GM18508 (cell line): ENCODE data around the gene RAX2.
"Not testable (repeated sequence)": the region's sequence is repeated elsewhere in the genome, so short reads cannot be mapped to it uniquely, and the experiment has no call there.

Source experiments
- ATAC-seq: cut with Tn5 transposase; IDR thresholded peaks from one replicate; pipeline ENCODE4 v1.9.1; 2021; ENCODE audit warnings: moderate number of reproducible peaks; ENCODE audit not compliant: insufficient read depth, unreplicated experiment

RAX2 gene

DNA sequence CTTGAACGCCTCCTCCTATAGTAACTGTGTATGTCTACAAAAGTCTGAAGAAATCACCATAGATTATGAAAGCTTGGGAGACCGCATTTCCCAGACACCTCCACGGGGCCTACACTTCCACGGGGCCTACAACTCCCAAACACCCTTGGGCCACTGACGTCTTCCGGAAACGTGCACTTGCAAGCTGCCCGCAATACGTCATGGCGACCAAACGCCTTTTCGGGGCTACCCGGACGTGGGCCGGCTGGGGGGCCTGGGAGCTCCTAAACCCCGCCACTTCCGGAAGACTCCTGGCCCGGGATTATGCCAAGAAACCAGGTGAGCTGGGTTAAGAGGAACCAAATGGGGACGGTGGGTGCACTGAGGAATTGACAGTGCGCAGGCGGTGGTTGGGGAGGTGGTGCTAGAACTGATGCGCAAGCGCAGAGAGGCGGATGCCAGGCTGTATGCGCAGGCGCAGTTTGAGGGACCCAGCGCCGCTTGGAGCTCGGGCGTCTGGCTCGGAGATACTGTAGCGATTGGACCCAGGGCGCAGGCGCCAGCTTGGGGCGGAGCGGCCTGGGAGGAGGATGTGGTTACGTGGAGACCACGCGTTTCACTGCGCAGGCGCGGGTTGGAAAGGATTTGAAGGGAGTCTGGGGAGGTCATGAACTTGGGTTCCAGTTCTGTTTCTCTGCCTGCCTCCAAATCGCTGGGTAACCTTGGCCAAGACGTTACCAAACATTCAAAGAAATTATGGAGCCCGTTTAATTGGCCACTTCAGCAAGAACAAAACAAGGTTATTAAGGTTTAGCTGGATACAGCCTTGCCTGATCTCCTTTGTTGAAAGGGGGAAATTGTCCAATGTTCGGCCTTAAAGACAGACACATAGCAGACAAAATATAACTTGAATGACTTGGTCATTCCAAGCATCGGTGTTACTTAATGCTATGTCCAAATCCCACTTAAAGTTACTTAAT lies 9.2 kb downstream of the RAX2 start, which contains the start of gene MRPL54:
TSS of gene MRPL54 (plus strand) at position 182 of the 959 bp plus-strand sequence. CDS start at position 201, 19 bp downstream.
- peak; percentile 48 for ATAC-seq

DNA sequence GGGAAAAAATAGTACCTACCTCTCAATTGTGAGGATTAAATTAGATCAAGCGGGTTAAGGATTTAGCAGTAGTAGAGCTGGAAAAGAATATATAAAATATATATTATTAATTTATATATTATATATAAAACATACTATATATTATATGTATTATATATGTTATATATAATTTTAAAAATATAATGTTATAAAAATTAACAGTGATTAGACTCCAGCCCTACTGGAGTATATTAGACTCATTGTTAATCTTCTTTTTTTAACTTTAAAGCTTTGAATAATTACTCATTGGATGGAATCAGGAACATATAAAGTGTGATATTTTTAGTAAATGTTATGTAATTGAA lies 9.9 kb downstream of the RAX2 start:
- ATAC-seq, result no peak

DNA sequence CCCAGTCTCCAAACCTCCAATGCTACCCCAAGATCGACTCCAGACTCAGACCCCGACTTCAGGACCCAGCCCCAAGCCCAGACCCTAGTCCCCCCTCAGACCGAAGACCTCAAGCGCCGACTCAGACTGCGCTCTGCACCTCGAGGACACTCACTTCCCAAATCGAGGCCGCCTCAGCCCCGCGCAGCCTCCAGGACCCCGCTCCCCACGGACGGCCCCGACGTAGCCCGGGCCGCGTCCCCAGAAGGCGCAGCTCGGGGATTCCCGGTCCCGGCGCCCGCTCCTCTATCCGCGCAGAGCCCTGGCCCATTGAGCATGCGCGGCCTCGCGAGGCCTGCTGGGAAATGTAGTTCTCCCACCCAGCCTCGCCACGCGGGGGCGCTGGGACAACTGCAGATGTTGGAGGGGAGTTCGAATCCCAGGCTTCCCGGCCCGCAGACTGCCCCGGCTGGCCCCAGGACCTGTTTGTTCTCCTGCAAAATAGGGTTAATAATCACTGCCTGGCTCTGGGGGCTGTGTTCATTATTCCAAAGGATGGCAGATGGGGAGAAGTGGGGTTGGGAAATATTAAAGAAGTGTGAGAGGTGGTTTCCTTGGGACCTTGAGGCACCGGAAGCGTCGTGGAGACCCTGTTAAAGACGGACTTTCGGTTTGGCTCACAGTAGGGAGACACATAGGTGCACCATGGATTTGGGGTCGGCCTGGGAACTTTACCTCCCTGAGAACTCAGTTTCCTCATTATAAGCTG lies 10.5 kb downstream of the RAX2 start, which contains the start of gene APBA3:
TSS of gene APBA3 (minus strand) at position 311 of the 748 bp plus-strand sequence. CDS start 1,428 bp downstream, outside the sequence.
- no peak for ATAC-seq

DNA sequence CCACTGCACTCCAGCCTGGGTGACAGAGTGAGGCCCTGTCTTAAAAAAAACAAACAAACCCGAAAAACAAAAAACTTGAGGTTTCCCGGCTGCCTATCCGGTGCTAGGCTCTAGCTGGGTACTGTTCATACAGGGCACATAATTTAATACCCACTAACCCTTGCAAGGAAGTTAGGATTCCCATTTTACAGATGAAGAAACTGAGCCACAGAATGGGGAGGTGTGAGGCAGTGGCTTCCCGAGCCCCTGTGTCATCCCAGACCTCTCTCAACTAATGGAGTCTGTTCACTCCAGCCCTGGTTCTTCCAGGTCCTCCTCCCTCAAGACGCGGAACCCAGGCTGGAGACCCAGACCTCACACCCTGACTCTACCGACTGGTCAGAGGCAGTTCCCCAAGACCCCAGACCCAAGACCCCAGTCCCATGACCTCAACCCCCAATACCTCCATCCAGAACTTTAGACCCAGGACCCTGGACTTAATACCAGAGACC lies 11.1 kb downstream of the RAX2 start:
- no peak for ATAC-seq

DNA sequence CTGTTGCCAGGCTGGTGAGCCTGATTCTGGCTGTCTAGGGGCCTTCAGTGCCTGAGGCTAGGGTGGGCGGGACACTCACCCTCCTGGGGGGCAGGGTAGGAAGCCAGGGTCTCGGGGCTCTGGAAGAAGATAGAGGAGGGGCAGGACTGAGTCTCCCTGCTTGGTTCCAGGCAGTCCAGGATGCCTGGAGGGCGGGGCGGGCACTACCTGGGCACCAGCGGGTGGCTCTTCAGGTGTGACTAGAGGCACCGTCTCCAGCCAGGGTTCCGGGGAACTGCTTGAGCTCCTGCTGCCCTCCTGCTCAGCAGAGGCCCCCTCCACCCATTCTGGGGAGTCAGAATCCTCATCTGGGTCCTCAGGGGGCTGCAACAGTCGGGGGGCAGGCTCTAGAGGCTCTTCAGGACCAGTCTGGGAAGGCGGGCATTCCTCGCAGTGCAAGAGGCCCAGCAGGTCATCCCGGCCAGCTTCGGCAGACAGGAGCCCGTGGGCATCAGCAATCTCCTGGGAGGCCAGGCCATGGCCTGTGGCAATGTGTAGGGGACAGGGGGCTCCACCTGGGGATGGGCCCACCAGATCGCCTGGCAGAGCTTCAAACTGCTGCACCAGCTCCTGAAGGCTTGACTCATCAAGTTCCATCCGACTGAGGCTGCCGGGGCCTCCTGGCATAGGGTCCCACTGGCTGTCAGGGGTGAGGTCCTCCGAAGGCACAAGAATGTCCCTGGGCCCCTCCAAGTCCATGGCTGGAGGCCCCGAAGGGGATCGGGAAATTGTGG lies 12.4 kb downstream of the RAX2 start:
- ATAC-seq, result no peak

DNA sequence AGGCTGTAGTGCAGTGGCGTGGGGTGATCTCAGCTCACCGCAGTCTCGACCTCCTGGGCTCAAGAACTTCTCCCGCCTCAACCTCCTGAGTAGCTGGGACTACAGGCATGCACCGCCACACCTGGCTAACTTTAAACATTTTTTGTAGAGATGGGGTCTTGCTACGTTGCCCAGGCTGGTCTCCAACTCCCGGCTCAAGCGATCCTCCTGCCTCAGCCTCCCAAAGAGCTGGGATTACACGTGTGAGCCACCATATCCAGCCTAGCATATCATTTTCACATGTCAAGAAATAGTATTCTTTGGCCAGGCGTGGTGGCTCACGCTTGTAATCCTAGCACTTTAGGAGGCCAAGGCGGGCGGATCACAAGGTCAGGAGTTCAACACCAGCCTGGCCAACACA lies 13.7 kb downstream of the RAX2 start:
- ATAC-seq, result not testable (repeated sequence)

DNA sequence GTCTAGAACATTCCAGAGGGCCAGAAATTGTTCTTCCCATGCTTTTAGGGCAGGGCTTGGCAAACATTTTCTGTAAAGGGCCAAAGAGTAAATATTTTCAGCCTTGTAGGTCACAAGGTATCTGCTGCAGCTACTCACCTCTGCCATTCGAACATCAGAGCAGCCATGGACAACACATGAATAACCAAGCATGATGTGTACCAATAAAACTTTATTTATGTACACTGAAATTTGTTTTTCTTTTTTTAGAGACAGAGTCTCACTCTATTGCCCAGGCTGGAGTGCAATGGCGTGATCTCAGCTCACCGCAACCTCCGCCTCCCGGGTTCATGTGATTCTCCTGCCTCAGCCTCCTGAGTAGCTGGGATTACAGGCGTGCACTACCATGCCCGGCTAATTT lies 14.3 kb downstream of the RAX2 start:
- not testable (repeated sequence) for ATAC-seq

DNA sequence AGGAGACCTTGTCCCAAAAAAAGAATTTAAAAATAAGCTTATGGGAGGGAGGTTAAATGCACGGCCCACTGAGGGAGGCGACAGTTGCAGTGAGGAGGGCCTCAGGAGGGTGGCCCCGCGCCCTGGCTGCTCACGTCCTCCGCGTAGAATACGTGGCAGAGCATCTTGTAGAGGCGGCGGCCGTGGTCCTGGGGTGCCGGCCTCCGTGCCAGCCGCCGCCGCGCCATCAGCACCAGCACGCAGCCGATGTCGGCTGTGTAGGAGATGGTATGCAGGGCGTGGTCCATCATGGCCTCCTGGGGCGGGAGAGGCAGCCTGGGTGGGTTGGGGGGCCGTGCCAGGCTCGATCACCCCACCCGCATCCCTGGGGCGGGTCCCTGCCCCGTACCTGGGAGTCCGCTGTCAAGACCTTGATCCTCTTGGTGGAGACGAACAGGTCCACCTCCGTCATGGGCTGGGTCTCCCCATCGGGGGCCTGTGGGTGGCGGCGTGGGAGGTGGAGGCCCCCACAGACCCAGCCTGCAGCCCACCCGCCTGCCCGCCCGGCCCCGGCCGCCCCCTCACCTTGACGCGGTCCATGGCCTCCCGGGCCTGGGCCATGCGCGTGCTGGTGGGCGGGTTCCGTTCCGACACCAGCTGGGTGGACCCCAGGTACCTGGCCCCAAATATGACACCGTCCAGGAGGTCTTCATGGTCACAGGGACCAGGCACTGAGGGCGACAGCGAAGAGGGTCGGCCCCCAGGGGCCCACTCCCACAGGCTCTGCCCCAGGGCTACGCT lies 18.2 kb downstream of the RAX2 start:
- ATAC-seq, result no peak

DNA sequence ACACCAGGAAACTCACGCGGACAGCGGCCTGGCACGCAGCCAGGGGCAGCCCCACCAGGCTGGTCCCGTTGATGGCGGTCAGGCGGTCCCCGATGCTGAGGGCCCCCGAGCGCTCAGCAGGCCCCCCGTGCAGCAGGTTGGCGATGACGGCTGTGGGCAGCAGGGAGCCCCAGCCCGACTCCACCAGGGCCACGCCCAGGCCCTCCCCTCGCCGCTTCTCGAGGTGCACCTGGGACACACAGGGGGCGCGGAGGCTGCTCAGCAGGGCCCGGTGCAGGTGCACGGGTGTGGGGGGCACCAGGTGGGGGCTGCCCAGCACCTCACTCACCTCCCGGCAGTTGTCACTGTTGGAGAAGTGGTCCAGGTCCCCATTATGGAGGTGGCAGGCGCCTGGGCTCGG lies 19.5 kb downstream of the RAX2 start:
- ATAC-seq, result no peak

DNA sequence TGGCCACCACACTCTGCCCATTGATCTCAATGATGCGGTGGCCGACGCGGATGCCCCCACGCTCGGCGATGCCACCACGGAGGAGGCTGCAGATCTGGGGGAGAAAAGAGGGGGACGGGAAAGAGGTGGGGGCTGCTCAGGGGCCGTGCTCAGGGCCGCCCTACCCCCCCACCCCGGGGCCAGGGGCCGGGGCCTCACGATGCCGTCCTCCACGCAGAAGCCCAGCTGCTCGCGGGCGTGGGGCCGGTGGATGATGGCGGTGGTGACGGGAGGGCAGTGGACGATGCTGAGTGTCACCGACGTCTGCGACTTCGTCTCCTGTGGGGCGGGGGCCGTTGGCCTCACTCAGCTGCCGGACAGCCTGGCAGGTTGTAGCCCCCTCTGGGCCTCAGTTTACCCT lies 20.8 kb downstream of the RAX2 start:
- no peak for ATAC-seq

DNA sequence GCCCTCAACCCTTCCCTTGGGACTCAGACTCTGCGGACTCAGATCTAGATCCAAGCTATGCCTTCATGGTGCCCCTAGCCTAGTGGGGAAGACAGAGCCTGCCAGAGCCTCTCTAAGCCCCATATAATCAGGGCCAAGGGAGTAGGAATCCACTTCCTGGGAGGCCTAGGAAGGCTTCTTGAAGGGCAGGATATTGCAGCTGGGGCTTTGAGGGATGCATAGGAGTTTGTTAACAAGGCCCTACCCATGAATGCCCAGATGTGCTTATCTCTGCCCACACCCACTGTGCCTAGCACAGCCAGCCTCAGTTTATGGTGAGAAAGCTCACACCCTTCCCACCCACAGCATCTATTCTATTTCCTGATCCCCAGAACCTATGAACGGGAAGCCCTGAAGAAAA lies 21.8 kb downstream of the RAX2 start:
- no peak for ATAC-seq

DNA sequence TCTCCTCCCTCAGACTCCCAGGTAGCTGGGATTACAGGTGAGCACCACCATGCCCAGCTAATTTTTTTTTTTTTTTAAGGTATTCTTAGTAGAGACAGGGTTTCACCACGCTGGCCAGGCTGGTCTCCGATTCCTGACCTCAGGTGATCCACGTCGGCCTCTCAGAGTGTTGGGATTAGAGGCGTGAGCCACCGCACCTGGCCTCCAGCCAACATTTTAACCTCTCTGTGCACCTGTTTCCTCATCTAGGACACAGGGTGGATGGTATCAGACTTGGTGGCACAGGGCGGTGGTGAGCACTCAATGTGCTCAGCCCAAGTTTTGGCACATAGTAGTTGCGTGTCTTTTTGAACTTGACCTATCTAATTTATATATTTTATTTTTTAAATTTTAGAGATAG lies 23.1 kb downstream of the RAX2 start:
- no peak for ATAC-seq

DNA sequence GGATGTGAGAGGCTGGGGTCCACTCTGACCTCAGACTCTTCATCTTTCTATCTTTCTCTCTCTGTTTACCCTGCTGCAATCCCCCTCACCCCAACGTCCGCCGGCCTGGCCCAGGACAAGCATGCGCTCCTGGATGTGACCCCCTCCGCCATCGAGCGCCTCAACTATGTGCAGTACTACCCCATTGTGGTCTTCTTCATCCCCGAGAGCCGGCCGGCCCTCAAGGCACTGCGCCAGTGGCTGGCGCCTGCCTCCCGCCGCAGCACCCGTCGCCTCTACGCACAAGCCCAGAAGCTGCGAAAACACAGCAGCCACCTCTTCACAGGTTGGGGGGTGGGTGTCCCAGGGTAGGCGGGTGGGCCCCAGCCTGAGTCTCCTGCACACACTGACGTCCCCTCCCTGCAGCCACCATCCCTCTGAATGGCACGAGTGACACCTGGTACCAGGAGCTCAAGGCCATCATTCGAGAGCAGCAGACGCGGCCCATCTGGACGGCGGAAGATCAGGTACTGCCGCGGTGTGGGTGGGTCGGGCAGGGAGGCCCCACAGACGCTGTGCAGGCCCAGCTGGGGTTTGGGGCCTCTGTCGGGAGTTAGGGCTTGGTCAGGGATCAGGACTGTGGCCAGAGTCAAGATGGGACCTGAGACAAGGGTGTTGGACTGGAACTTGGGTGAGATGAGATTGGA lies 25.5 kb downstream of the RAX2 start:
- no peak for ATAC-seq

DNA sequence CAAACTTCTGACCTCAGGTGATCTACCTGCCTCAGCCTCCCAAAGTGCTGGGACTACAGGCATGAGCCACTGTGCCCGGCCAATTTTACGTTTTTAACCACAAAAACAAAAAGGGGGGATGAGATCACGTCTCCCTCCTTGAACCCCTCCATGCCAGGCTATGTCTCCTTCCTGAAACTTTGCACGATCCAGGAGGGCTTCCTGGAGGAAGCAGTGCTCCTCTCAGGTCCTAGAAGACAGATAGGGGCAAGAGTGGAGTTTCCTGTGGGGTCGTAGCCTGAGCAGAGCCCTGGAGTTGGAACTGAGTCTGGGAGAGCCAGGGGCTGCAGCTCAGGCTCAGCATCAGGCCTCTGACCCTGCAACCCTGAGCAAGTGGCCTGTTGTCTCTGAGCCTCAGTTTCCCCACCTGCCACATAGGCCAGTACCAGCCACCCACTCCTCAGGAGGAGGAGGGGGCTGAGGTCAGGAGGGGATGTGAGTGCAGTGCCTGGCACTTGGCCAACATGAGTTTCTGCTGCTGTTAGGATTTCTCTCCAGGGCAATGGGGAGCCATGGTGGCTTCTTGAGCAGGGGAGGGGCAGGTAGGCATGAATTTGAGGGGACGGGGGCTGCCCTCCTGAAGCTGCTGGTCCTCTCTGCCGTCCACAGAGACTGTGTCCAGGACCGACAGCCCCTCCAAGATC lies 26.5 kb downstream of the RAX2 start:
- ATAC-seq, result no peak

DNA sequence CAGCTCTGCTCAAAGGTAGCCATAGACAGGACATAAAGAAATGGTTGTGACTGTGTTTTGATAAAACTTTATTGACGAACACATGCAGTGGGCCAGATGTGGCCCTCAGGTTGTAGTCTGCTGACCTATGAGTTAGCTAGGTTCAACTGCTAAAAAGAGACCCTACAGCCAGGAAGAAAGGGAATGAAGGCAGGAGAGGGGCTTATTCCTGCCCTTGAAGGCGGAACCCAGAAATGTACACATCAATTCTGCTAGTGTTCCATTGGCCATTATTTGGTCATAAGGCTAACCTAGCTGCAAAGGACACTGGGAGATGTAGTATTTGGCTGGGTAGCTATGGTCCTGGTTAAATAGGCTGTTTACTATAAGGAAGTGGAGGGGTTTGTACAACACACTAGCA lies 28.5 kb downstream of the RAX2 start:
- ATAC-seq, result no peak

DNA sequence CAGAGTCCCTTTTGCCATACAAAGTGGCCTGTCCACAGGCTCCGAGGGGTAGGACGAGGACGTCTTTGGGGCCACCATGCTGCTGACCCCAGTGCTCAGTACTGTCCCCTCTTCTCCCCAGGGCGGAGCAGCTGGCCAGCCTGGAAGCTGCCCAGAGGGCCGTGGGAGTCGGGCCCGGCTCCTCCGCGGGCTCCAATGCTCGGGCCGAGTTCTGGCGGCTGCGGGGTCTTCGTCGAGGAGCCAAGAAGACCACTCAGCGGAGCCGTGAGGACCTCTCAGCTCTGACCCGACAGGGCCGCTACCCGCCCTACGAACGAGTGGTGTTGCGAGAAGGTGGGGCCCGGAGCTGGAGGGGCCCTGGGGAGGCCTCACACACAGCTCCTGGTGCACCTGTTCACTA lies 31.6 kb downstream of the RAX2 start:
- ATAC-seq, result no peak

DNA sequence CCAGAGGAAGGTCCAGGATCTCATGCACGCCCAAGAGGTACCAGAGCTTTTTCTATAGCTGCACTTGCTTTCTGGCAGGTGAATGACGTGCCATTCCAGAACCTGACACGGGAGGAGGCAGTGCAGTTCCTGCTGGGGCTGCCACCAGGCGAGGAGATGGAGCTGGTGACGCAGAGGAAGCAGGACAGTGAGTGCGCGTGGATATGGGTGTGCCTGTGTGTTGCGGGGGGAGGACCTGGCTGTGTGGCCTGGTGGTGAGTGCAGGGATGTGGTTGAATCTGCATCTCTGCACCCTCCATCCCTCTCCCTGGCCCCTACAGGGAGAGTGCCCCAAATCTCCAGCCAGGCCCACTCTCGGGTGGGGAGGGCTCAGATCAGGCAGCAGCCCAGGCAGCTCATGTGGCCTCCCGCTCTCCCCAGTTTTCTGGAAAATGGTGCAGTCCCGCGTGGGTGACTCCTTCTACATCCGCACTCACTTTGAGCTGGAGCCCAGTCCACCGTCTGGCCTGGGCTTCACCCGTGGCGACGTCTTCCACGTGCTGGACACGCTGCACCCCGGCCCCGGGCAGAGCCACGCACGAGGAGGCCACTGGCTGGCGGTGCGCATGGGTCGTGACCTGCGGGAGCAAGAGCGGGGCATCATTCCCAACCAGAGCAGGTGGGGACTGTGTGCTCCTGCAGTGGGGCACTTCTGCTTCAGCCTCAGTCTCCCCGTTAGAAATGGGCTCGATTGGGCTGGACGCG lies 33.4 kb downstream of the RAX2 start:
- ATAC-seq, result no peak
